Breast epithelium (tissue), 3 donors: ENCODE results near the gene SMYD2.

Experiments
- CTCF ChIP-seq, 3 donors: fragments of 450-650 bp; IDR thresholded peaks; one replicate each; pipeline ENCODE4 v1.5.1; 2016 to 2017; ENCODE audit warnings: antibody characterized with exemption in 3 of 3, mild to moderate bottlenecking in 3 of 3, moderate library complexity in 3 of 3
- POLR2A ChIP-seq: fragments of 450-650 bp; IDR thresholded peaks from one replicate; pipeline ENCODE4 v1.6.1; 2016; ENCODE audit warnings: antibody characterized with exemption, mild to moderate bottlenecking, moderate library complexity

DNA sequence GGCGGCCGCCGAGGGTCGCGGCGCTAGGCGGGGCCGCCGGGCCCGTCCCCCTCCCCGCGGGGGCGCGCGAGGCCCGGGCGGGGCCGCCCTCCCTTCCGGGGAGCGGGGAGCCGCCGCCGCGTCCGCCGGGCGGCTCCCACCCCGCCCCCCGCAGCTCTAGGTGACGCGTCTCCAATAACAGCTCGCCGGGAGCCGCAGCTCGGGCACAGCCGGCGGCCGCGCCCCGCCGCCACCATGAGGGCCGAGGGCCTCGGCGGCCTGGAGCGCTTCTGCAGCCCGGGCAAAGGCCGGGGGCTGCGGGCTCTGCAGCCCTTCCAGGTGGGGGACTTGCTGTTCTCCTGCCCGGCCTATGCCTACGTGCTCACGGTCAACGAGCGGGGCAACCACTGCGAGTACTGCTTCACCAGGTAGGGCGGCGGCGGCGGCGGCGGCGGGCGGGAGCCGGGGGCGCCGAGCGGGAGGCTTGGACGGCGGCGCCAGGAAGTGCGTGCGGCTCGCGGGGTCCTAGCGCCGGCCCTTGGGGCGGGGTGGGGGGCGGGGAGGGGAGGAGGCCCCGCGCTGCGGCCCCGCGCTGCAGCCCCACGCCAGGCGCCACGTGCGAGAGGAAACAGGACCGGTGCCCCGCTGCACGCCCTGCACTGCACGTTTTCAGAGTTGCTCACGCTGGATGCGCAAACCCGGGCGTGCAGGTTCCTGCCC lies at the start of gene SMYD2:
- TF ChIP-seq CTCF (IDR thresholded peaks at IDR 0.05) (no peak), POLR2A (no peak)
